ENCODE measurements around the gene SLC2A13. TPM values are rescaled to one million over a fixed set of nuclear protein-coding genes. Genes with fewer than 3 reads are reported as not detected.
"Not testable (repeated sequence)": the region's sequence is repeated elsewhere in the genome, so short reads cannot be mapped to it uniquely, and the experiment has no call there.

Gene SLC2A13
- total RNA-seq, 1 donor from 2014 or later, result 7.4 TPM

DNA sequence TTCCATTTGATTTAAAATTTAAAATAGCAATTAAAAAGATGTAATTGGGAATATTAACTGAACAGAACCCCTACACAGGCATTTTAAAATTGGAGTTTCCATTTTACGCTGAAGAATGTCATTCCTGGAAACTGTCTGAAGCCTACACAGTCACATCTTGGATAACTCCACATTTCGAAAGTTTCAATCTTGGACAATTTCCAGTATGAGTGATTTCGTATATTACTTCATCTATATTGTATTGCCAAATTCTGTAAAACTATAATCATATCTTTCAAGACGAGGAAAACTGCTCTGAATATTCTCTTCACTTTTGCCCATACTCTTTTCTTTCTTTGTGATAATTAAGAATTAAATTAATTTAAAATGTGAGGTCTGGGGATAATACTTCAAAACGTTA, 292.1 kb downstream of the SLC2A13 start:
- Mint-ChIP-seq H3K4me1 (peaks cover 2% of the 10 kb centered on the region), H3K27ac (no peak overlapping the region), H3K9me3 (peaks cover 12% of the 10 kb centered on the region), H3K4me3 (no peak overlapping the region), H3K27me3 (ENCODE audit: low read depth) (no peaks in the 10 kb centered on the region), H3K36me3 (peaks cover 2% of the 10 kb centered on the region)
- no peak for TF ChIP-seq CTCF (IDR thresholded peaks at IDR 0.05; ENCODE audit: unreplicated experiment)
- DNase-seq (ENCODE audit: low spot score in 2 of 2, unreplicated experiment in 2 of 2), result no peak

GRCh38 chr12:39812456-39812855, 293.4 kb downstream of the SLC2A13 start:
- H3K9me3 Mint-ChIP-seq, result peaks cover 13% of the 10 kb centered on the region
- H3K27ac Mint-ChIP-seq; H3K4me1 Mint-ChIP-seq; DNase-seq (ENCODE audit: low spot score in 2 of 2, unreplicated experiment in 2 of 2); H3K36me3 Mint-ChIP-seq; H3K4me3 Mint-ChIP-seq; H3K27me3 Mint-ChIP-seq (ENCODE audit: low read depth): not testable (repeated sequence)

- no peak overlapping the region for H3K4me3 Mint-ChIP-seq
- peaks cover 2% of the 10 kb centered on the region for H3K36me3 Mint-ChIP-seq
- peak; percentile 41 for TF ChIP-seq CTCF (IDR thresholded peaks at IDR 0.05; ENCODE audit: unreplicated experiment)
- no peaks in the 10 kb centered on the region for H3K4me1 Mint-ChIP-seq
- no peaks in the 10 kb centered on the region for H3K27me3 Mint-ChIP-seq (ENCODE audit: low read depth)
- no peak overlapping the region for H3K27ac Mint-ChIP-seq
- H3K9me3 Mint-ChIP-seq, result peaks cover 13% of the 10 kb centered on the region
- no peak for DNase-seq (ENCODE audit: low spot score in 2 of 2, unreplicated experiment in 2 of 2)
Observed at GRCh38 chr12:39807043-39807442, 298.8 kb downstream of the SLC2A13 start.

- H3K36me3 Mint-ChIP-seq, result peaks cover 2% of the 10 kb centered on the region
- TF ChIP-seq CTCF (IDR thresholded peaks at IDR 0.05; ENCODE audit: unreplicated experiment), result no peak
Observed at GRCh38 chr12:39805651-39806050, 300.2 kb downstream of the SLC2A13 start.

GRCh38 chr12:39804898-39805297, 301.0 kb downstream of the SLC2A13 start:
- H3K27me3 Mint-ChIP-seq (ENCODE audit: low read depth), result no peaks in the 10 kb centered on the region
- no peak overlapping the region for H3K4me3 Mint-ChIP-seq
- DNase-seq (ENCODE audit: low spot score in 2 of 2, unreplicated experiment in 2 of 2), result no peak
- no peak overlapping the region for H3K27ac Mint-ChIP-seq
- no peaks in the 10 kb centered on the region for H3K4me1 Mint-ChIP-seq
- peaks cover 6% of the 10 kb centered on the region for H3K9me3 Mint-ChIP-seq
- no peaks in the 10 kb centered on the region for H3K36me3 Mint-ChIP-seq
- no peak for TF ChIP-seq CTCF (IDR thresholded peaks at IDR 0.05; ENCODE audit: unreplicated experiment)

More at GRCh38 chr12:39805651-39806050, 300.2 kb downstream of the SLC2A13 start:
- Mint-ChIP-seq H3K4me1 (no peaks in the 10 kb centered on the region), H3K9me3 (peaks cover 11% of the 10 kb centered on the region), H3K27ac (no peak overlapping the region), H3K27me3 (ENCODE audit: low read depth) (no peaks in the 10 kb centered on the region), H3K4me3 (no peak overlapping the region)
- no peak for DNase-seq (ENCODE audit: low spot score in 2 of 2, unreplicated experiment in 2 of 2)

- Mint-ChIP-seq H3K4me3 (no peak overlapping the region), H3K9me3 (peaks cover 6% of the 10 kb centered on the region), H3K27me3 (ENCODE audit: low read depth) (no peaks in the 10 kb centered on the region), H3K4me1 (no peaks in the 10 kb centered on the region), H3K36me3 (no peaks in the 10 kb centered on the region), H3K27ac (no peak overlapping the region)
- DNase-seq (ENCODE audit: low spot score in 2 of 2, unreplicated experiment in 2 of 2), result no peak
- TF ChIP-seq CTCF (IDR thresholded peaks at IDR 0.05; ENCODE audit: unreplicated experiment), result no peak
Observed at GRCh38 chr12:39804479-39804878, 301.4 kb downstream of the SLC2A13 start.
